Stimulated activated CD8-positive, alpha-beta memory T cell treated with anti-CD3 and anti-CD28 coated beads, Interleukin-4, amount 100 ng/mL, for 24 hours (primary cell): ENCODE measurements around the gene HEPHL1.
"Not testable (repeated sequence)": the region's sequence is repeated elsewhere in the genome, so short reads cannot be mapped to it uniquely, and the experiment has no call there.

Experiments used
- DNase-seq: peaks from one replicate; pipeline ENCODE4 v3.0.0-alpha.2; 2020; ENCODE audit warnings: low read depth

Gene HEPHL1

DNA sequence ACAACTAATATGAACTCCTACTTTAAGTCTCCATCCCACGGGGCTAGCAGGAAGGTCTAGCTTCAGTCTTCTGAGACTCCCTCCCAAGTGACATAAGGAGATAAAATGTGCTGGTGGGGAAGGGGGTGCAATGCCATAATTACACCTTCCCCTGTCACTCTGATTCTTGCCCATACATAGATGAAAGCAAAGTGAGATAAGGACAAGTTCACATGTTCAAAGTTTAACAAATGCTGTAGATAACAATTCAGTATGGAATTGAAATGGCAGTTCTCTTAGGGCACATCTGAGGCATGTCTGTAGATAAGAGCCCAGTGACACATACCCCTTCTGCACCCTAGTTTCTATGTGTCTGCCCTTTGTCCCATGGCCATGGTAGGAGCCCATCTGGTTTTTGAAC is 69.2 kb downstream of the HEPHL1 start:
- no peak for DNase-seq

DNA sequence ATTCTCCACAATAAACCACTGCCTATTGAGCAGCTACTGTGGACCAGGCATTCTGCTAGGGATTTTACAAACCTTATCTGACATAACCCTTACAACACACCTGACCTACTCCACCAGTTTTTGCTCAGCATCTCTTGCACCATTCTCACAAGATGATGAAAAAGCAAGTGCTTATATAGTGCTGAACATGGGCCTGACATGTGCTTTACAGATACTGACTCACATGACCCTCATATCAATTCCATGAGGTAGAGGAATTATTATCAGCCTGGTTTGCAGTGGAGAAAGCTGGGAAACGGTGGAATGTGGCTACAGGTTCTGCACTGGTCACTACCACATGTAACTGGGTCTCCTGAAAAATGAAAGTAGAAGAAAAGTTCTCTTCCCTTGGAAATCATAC is 69.9 kb downstream of the HEPHL1 start:
- DNase-seq: no peak

DNA sequence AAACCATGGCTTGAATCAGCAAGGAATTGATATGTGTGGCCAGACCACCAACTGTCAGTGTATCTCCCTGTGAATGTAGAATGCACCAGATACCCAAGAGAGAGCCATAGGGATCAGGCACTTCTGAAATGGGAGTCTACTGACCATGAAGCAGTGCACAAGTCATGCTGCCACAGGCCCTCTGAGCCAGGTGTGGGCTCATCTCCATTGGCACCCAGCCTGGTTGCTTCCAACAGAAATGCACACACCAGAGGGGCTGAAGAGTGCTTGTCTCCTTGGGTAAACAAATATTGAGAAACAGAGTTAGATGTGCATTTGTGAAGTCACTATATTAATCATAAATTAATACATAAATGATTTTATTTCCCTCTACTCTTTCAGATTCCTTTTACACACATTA is 79.1 kb downstream of the HEPHL1 start:
- no peak for DNase-seq

DNA sequence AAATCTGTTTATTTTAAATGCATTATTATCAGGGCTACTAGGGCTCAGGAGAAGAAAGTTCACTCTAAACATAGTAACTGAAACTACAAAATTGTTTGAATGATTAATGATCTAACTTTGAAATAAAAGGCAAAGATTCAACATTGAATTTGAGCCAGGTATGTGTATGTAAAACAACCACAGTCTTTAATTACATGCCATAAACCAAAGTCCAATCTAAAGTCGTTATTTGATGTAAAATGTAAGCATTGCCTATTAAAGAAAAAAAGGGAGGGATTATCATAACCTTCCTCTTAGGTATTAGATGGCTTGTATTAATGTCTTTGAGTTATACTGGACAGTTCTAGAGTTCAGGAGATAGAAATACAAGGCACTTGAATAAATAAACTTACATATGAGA is 82.3 kb downstream of the HEPHL1 start:
- no peak for DNase-seq

DNA sequence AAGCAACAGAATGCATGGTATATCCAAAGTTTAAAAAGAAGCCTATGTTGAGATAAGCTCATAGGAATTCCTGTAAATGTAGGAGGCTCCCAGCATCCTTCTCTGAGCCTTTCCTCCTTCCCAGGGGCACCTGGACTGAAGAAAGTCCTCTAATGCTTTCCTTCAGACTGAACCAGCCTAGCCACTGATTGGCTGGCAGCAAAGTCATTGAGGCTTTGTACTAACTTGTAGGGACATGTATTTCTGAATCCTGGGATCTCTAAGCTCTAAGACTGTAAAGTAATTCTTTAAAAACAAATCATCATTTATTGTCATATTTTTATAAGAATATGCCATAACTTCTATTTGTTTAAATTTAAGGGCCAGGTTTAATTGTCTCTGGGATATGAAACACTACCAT is 83.6 kb downstream of the HEPHL1 start:
- no peak for DNase-seq

DNA sequence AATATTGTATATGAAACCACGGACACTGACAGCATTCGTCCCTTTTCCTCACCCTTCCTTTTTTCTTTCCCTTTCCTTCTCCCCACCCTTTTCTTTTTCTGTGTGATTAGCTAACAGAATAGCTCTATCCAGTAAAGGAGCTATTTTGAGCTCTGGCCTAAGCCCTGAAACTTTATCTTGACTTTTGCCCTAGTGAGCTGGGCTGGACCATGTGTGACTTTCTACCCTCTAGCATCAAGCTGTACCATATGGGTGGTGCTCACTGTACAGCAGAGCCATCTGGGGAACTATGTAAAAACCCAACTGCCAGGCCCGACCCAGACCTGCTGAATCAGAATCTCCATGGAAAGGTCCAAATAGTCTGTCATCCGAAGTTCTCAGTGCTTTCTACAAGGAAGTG is 85.6 kb downstream of the HEPHL1 start:
- DNase-seq: no peak

DNA sequence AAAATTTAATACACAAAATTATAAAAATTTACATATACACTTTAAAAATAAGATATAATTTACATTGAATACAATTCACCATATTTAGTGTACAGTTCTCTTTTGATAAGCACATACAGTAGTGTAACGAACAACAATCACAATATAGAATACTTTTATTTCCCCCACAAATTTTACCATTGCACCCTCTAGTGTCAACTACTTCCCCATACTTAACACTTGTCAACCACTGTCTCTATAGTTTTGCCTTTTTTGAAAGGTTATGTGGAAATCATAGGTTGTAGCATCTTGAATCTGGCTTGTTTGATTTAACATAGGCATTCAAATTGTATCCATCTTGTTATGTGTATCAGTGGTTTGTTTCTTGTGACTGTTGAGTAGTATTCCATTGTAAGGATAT is 86.2 kb downstream of the HEPHL1 start:
- no peak for DNase-seq

DNA sequence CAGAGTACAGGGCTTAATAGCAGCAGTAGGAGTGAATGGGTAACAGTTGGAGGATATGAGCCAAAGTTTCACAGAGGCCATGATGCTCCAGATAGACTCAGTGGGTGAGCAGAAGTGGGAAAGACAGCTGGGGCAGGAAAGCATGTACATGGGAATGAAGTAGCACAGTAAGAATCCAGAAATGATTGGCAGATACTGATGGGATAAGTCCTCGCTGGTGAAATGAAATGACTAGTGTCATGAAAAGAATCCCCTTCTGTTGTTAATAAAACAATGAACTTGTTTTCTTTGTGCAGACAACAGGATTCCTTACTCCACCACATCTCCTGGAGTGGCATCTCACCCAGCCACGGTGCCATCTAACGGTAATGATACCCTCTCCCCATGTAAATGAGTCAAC is 90.1 kb downstream of the HEPHL1 start:
- DNase-seq: no peak

DNA sequence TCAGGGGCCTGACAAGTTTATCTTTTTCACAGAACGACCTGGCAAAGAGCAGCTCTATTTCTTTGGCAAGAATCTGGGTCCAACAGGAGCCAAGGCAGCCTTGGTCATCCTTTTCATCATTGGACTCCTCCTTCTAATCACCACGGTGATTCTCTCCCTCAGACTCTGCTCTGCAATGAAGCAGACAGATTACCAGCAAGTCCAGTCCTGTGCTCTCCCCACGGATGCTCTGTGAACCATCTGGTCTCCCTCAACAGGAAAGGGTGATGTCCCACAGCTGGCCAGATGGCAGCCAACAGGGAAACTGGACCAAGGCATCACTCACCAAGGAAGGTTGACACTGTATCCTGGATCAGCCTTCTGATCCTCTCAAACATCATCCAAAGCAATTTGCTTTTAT is 90.5 kb downstream of the HEPHL1 start:
- DNase-seq: no peak

DNA sequence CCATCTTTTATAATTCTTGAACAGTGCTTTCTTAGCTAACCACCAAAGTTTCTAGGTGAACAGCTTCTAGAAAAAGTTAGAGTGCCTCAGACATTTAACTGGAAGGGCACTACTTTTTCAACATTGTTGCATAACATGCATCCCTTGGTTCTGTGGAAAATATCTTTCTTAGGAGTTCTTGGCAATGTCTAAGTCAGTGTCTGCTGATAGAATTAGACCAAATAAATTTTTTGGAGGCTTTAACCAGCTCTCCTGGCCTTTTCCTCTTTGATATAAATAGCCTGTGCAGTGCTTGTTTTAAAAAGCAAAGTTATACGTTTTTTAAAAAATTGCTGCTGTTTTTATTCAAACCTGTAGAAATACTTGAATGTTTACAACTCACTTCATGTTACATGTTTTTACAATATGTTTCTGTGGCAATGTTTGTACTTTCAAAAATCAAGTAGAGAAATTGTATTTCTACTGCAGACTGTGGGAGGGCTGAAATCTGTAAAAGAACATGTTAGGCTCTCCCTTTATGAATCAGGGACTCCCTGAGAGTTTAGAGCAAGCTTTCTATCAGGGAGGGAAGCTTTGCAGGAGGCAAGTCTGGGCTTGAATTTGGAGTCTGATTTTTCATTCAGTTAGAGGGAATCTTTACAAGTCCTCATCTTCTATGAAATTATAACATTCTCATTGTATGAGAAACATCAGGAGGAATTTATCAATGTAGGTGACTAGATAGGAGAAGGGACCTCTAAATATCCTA is 91.2 kb downstream of the HEPHL1 start:
- no peak for DNase-seq

DNA sequence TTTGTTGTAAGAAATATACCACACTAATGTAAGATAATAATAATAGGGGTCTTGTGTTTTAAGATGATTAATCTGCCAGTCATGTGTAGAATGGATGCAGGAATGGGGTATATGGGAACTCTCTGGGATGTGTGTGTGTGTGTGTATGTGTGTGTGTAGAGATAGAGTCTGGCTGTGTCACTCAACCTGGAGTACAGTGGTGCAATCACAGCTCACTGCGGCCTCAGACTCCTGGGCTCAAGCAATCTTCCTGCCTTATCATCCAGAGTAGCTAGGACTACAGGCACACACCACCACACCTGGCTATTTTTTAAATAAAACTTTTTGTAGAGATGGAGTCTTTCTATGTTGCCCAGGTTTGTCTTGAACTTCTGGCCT is 96.0 kb downstream of the HEPHL1 start:
- no peak for DNase-seq

DNA sequence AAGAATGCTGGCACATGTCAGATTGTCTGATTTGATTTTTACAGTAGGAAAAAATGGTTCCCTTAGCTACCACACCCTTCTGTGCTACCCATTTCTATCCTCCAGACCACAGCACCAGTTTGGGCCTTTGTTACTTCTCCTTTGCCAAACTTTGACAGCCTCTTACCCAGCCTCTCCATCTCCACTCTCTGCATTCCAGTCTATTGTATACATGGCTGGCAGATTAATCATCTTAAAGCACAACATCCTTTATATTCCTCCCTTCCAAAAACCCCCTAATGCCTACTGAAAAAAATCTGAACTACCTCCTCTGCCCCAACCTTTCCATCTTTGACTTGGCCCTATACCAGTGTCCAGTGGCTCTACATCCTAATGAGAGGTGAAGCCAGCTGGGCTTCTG is 96.7 kb downstream of the HEPHL1 start:
- DNase-seq: no peak

DNA sequence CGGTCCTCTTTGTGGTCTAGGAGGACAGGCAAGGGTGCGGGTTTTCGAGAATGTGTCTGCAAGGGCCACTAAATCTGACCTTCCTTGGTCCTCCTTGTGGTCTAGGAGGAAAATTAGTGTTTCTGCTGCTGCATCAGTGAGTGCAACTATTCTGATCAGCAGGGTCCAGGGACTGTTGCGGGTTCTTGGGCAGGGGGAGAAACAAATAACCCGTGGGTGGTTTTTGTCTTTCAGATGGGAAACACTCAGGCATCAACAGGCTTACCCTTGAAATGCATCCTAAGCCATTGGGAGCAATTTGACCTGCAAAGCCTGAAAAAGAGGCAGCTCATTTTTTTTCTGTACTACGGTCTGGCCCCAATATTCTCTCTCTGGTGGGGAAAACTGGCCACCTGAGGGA is 98.5 kb downstream of the HEPHL1 start:
- not testable (repeated sequence) for DNase-seq

DNA sequence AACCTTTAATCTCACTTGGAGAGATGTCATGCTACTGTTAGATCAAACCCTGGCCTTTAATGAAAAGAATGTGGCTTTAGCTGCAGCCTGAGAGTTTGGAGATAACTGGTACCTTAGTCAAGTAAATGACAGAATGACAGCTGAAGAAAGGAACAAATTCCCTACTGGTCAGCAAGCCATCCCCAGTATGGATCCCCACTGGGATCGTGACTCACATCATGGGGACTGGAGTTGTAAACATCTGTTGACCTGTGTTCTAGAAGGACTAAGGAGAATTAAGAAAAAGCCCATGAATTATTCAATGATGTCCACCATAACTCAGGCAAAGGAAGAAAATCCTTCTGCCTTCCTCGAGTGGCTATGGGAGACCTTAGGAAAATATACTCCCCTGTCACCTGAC is 99.4 kb downstream of the HEPHL1 start:
- DNase-seq: not testable (repeated sequence)

DNA sequence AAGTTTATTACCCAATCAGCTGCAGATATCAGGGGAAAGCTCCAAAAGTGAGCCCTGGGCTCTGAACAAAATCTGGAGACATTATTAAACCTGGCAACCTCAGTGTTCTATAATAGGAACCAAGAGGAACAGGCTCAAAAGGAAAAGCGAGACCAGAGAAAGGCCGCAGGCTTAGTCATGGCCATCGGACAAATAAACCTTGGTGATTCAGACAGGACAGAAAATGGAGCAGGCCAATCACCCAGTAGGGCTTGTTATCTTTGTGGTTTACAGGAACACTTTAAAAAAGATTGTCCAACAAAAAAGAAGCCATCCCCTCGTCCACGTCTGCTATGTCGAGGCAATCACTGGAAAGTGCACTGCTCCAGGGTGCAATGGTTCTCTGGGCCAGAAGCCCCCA is 99.8 kb downstream of the HEPHL1 start:
- no peak for DNase-seq

DNA sequence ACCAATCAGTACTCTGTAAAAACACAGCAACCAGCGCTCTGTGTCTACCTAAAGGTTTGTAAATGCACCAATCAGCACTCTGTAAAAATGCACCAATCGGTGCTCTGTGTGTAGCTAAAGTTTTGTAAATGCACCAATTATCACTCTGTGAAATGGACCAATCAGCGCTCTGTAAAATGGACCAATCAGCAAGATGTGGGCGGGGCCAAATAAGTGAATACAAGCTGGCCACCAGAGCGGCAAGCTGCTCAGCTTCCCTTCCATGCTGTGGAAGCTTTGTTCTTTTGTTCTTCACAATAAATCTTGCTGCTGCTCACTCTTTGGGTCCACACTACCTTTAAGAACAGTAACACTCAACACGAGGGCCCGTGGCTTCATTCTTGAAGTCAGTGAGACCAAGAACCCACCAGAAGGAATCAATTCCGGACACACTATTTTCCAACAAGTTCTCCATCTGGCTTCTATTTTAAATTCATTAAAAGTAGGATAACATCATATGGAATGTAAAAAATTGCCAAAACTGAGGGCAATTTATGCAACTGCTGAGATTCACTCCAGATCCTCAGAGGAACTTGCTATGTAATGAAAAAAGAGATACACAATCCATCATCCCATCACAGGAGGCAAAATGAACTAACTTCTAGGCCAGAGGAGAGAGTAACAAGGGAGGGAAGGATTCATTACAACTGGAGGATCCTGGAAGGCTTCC is 104.4 kb downstream of the HEPHL1 start:
- DNase-seq: no peak

DNA sequence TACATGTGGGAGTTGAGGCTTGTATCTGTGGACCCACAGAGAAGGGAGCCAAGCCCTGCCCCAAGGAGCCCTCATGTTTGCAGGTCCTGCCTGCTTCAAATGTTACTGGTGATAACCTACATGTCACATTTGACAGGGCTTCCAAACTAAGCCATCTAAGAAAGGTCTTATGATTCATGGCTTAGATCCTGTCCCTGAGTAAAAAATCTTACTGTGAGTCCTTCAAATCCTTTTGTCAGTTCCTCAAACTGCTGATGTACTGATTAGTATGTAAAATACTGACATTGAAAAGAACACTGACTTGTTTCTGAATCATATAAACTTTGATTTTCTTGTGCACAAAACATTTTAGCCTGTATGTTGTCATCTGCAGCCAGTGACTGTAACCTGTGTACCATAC is 106.5 kb downstream of the HEPHL1 start:
- DNase-seq: no peak

DNA sequence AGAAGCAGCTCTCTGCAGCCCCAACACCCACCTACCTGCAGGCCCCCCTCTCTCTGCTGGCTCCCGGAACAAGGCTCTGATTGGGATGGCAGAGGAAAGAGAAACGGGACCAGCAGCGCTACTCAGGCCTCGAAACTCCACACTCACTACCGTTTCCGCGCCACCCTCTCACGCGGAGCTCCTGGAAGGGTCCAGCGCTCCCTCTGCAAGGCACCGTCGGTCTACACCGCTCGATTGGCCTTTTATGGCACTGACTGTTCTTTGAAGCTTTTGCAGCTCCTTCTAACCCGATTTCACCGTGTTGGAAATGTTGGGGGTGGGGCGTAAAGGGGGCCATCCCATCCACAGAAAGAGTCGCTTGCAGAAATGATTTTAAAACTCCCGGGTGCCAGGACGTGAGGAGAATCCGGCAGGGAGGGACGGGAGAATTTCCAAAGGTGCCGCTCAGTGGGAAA is 107.2 kb downstream of the HEPHL1 start:
- DNase-seq: no peak

DNA sequence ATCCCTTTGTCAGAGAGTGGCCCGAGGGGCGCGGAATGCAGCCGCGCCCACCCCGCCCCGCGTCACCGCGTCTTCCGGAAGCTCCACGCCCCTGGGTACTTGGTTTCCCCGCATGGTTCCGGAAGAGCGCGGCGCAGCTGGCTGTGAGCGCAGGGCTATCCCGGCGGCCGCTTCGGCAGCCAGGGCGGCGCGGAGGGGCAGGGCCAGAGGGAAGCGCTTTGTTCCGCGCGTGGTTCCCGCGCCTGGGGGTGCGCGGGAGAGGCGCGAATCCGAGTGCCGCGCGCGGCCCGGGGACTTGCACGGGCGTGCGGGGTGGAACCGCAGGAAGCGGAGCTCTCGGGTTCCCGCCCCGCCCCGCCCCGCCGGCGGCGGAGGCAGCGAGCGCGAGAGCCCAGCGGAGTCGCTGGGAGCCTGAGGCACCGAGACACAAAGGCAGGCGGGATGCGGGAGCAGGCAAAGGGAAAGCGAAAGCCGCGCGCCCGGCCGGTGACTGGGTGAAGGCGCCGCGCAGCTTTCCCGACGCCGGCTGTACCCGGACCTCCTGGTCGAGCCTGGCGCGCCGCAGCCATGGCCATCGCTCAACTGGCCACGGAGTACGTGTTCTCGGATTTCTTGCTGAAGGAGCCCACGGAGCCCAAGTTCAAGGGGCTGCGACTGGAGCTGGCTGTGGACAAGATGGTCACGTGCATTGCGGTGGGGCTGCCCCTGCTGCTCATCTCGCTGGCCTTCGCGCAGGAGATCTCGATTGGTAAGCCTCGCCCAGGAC is 107.8 kb downstream of the HEPHL1 start, which contains the start of gene PANX1:
Gene PANX1, plus strand, starts transcription at position 96 of the 766 bp plus-strand sequence. Its CDS starts 472 bp downstream, at position 568.
- DNase-seq: peak; percentile 70

DNA sequence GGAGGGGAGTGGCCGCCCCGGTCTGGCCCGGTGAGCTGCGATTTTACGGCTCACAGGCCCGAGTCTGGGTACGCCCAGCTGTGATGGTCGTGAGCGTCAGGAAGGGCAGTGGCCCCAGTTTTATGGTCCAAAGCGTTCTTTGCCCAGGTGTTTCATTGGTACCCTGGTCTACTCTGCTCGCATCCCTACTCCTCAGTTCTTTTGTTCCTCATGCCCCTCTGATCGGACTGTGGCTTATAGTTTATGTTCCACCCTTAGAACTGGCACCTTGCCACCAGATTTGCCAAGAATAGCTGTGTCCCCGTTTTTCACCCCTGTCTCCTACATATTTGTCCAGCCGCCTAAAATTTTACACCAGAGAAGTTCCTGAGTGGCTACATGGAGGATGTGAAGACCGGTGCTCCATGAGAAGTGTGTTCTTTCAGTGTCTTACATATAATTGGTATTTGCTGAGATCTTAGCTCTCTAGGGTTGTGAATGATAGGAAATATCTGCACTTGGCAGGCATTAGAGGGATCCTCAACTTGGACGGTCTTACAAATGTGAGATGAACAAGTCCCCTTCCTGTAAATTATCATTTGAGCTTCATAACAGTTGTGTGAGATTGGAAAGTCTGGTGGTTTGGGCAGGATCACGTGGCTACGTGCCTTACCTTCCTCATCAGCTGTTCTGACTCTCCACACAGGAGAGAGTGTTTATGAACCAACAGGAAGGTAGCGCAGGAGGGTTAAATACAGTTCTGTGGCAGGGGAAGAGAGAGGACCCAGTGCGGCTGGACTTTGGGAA is 108.6 kb downstream of the HEPHL1 start:
- DNase-seq: no peak

DNA sequence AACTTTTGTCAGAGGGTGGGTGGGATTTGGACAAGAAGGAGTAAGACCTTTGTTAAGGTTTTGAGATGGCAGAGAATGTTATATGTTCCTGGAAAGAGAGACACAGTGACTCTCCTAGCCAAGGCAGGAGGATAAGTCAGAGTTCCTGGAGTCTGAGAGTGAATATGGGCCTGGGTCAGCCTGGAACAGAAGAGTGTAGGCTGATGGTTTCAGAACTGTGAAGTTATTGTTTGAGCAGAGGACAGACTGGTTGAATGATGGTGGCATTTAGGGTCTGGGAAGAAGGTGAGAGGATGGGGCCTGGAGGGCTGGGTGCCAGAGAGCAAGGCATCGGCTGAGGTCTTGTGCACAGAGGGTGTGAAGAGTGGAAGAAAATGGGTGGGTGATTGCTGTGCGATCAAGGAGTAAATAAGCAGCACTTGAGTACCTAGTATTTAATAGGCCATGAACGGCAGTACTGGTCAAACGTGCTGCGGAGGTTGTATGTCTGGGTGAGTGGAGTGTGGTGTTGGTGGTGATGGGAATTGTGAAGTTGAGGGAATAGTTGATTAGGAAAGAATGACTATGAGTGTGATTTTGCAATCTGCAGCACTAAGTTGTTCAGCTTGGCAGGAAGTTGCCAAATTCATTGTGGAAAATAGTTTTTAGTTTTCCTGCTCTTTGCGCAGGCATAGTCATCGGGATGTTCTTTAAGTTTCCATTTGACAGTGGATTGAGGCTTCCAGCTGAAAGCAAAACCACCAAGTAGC is 109.3 kb downstream of the HEPHL1 start:
- DNase-seq: no peak
